Loucy (cell line): ENCODE results near the gene CHD6.

ENCODE experiments used
- CTCF ChIP-seq: fragments of 200-600 bp; sonication (generic); conservative IDR thresholded peaks from 2 replicates; pipeline ENCODE4 v1.5.1; 2014; ENCODE audit warnings: mild to moderate bottlenecking, antibody characterized with exemption, low read length
- EZH2phosphoT487 ChIP-seq: fragments of 200-600 bp; IDR thresholded peaks from 2 replicates; pipeline ENCODE4 v1.6.1; 2018; ENCODE audit warnings: antibody characterized with exemption, mild to moderate bottlenecking, moderate library complexity, borderline replicate concordance

- no peak for TF ChIP-seq CTCF
- no peak for TF ChIP-seq EZH2phosphoT487
These were observed 199.4 kb downstream of the CHD6 start for GRCh38 chr20:41418739-41419293.
